GM23338 (cell line): ENCODE data around the gene FNDC3B. TPM values are rescaled to one million over a fixed set of nuclear protein-coding genes. Genes with fewer than 3 reads are reported as not detected.

ENCODE experiments used
- ATAC-seq: fragments of 200-7000 bp; cut with Tn5 transposase; 3 replicates; pipeline ENCODE4 v1.9.1; 2020
- DNase-seq: peaks from one replicate; pipeline ENCODE4 v3.0.0-alpha.2; 2015; ENCODE audit warnings: low spot score
- H2AFZ ChIP-seq: fragments of 200-600 bp; sonication (generic); 2 replicates; pipeline ENCODE4 v1.8.0; 2016; ENCODE audit warnings: antibody characterized with exemption, mild to moderate bottlenecking, moderate library complexity
- H3F3A ChIP-seq: fragments of 200-600 bp; sonication (generic); replicated peaks from 2 replicates; pipeline ENCODE4 v1.8.0; 2017; ENCODE audit warnings: antibody characterized with exemption, mixed run types, low read depth
- H3K27ac ChIP-seq: fragments of 200-600 bp; sonication (generic); 2 replicates; pipeline ENCODE4 v1.6.1; 2016; ENCODE audit warnings: low read depth
- H3K27me3 ChIP-seq: fragments of 200-600 bp; sonication (generic); 2 replicates; pipeline ENCODE4 v1.8.0; 2016; ENCODE audit warnings: mild to moderate bottlenecking, mixed run types, moderate library complexity; ENCODE audit not compliant: insufficient read depth
- H3K36me3 ChIP-seq: fragments of 200-600 bp; sonication (generic); 2 replicates; pipeline ENCODE4 v1.8.0; 2016; ENCODE audit warnings: mild to moderate bottlenecking; ENCODE audit not compliant: insufficient read depth
- H3K4me1 ChIP-seq: fragments of 200-600 bp; sonication (generic); 2 replicates; pipeline ENCODE4 v1.8.0; 2016; ENCODE audit warnings: mild to moderate bottlenecking, moderate library complexity; ENCODE audit not compliant: insufficient read depth
- H3K4me2 ChIP-seq: fragments of 200-600 bp; sonication (generic); 2 replicates; pipeline ENCODE4 v1.7.1; 2017; ENCODE audit warnings: mixed run types
- H3K4me3 ChIP-seq: fragments of 200-600 bp; sonication (generic); 2 replicates; pipeline ENCODE4 v1.6.1; 2016; ENCODE audit warnings: mixed run types
- H3K79me2 ChIP-seq: fragments of 200-600 bp; sonication (generic); replicated peaks from 2 replicates; pipeline ENCODE4 v1.8.0; 2017; ENCODE audit warnings: mild to moderate bottlenecking; ENCODE audit not compliant: insufficient read depth
- H3K9me2 ChIP-seq: fragments of 200-600 bp; sonication (generic); 2 replicates; pipeline ENCODE4 v1.8.0; 2017; ENCODE audit not compliant: insufficient read depth
- H4K20me1 ChIP-seq: fragments of 200-600 bp; sonication (generic); replicated peaks from 2 replicates; pipeline ENCODE4 v1.8.0; 2017; ENCODE audit warnings: mild to moderate bottlenecking; ENCODE audit not compliant: insufficient read depth
- H3K27ac Mint-ChIP-seq: 2 replicates; pipeline ENCODE4 v1.8.0; 2020; ENCODE audit warnings: inconsistent platforms, mild to moderate bottlenecking, moderate library complexity, mixed read lengths
- H3K27me3 Mint-ChIP-seq: 3 replicates; pipeline ENCODE4 v1.8.0; 2022; ENCODE audit warnings: low read depth, mild to moderate bottlenecking, moderate library complexity, mixed read lengths, inconsistent platforms; ENCODE audit not compliant: insufficient read depth, poor library complexity
- H3K36me3 Mint-ChIP-seq: 3 replicates; pipeline ENCODE4 v1.8.0; 2021; ENCODE audit warnings: low read depth, mild to moderate bottlenecking, inconsistent platforms, moderate library complexity, mixed read lengths
- H3K4me1 Mint-ChIP-seq: 3 replicates; pipeline ENCODE4 v1.8.0; 2020; ENCODE audit warnings: mild to moderate bottlenecking, inconsistent platforms, mixed read lengths
- H3K4me3 Mint-ChIP-seq: 3 replicates; pipeline ENCODE4 v1.8.0; 2021; ENCODE audit warnings: moderate library complexity, mild to moderate bottlenecking, inconsistent platforms, mixed read lengths
- H3K9me3 Mint-ChIP-seq: 3 replicates; pipeline ENCODE4 v1.8.0; 2020; ENCODE audit warnings: moderate library complexity, mild to moderate bottlenecking, inconsistent platforms, mixed read lengths
- EZH2 ChIP-seq: fragments of 200-600 bp; sonication (generic); IDR thresholded peaks from one replicate; pipeline ENCODE4 v1.8.0; 2017; ENCODE audit warnings: antibody characterized with exemption, mild to moderate bottlenecking, low read depth; ENCODE audit not compliant: unreplicated experiment
- EZH2phosphoT487 ChIP-seq: fragments of 200-600 bp; sonication (generic); IDR thresholded peaks from one replicate; pipeline ENCODE4 v1.8.1; 2018; ENCODE audit warnings: antibody characterized with exemption; ENCODE audit not compliant: unreplicated experiment
- JUNB ChIP-seq: IDR thresholded peaks from one replicate; pipeline ENCODE4 v1.6.1; 2016; ENCODE audit warnings: antibody characterized with exemption; ENCODE audit not compliant: unreplicated experiment
- NANOG ChIP-seq: IDR thresholded peaks from 2 replicates; pipeline ENCODE4 v1.6.1; 2016; ENCODE audit warnings: antibody characterized with exemption, borderline replicate concordance
- POLR2AphosphoS5 ChIP-seq: IDR thresholded peaks from 2 replicates; pipeline ENCODE4 v1.6.1; 2016; ENCODE audit warnings: antibody characterized with exemption, low read depth
- REST ChIP-seq: IDR thresholded peaks from one replicate; pipeline ENCODE4 v1.6.1; 2018; ENCODE audit warnings: antibody characterized with exemption; ENCODE audit not compliant: unreplicated experiment
- STAT1 ChIP-seq: IDR thresholded peaks from one replicate; pipeline ENCODE4 v1.6.1; 2016; ENCODE audit warnings: antibody characterized with exemption; ENCODE audit not compliant: unreplicated experiment
- ZNF114 ChIP-seq: fragments of 250-450 bp; sonication (Bioruptor Pico); IDR thresholded peaks from 2 replicates; pipeline ENCODE4 v1.5.0; 2020; ENCODE audit warnings: mild to moderate bottlenecking, moderate library complexity
- ZNF462 ChIP-seq: fragments of 250-450 bp; sonication (Bioruptor Pico); IDR thresholded peaks from 2 replicates; pipeline ENCODE4 v1.5.0; 2020; ENCODE audit warnings: mild to moderate bottlenecking, moderate library complexity
- polyA plus RNA-seq: library from polyadenylated mRNA; unstranded; fragments of >200 nt; fragmentation: Nextera tagmentation; extraction: Ambion mirVana; gene quantifications from 2 replicates; pipeline ENCODE4 v1.2.1, GENCODE V29; 2016
- total RNA-seq: library from RNA; depleted of rRNA; stranded (reverse); fragments of >200 nt; shearing (Covaris generic); gene quantifications from 2 replicates; pipeline ENCODE4 v1.2.3, GENCODE V29; 2014

The FNDC3B gene
- total and polyA plus RNA-seq, 2 experiments from 2014 or later, result 19.1 to 55.4 TPM

- Histone ChIP-seq H2AFZ (no peak overlapping the region), H3K27me3 (no peaks in the 10 kb centered on the region), H4K20me1 (no peaks in the 10 kb centered on the region), H3K4me1 (peaks cover 54% of the 10 kb centered on the region), H3K27ac (no peak overlapping the region), H3K36me3 (no peaks in the 10 kb centered on the region), H3K4me3 (no peak overlapping the region), H3K79me2 (peaks cover 95% of the 10 kb centered on the region), H3K4me2 (peak overlapping the region; percentile 9; the same call in 1 of the 2 replicates), H3K9me2 (no peaks in the 10 kb centered on the region), H3F3A (no peaks in the 10 kb centered on the region)
- Mint-ChIP-seq H3K9me3 (no peaks in the 10 kb centered on the region), H3K4me1 (peaks cover 71% of the 10 kb centered on the region), H3K36me3 (no peaks in the 10 kb centered on the region), H3K27me3 (peaks cover 8% of the 10 kb centered on the region), H3K27ac (peak overlapping the region; percentile 47; the same call in 1 of the 2 replicates), H3K4me3 (no peak overlapping the region)
- ATAC-seq (no peak), DNase-seq (no peak)
- TF ChIP-seq ZNF462 (CRISPR knock-in tag) (no peak), POLR2AphosphoS5 (no peak), NANOG (no peak), ZNF114 (no peak), EZH2phosphoT487 (no peak), REST (no peak), EZH2 (no peak), JUNB (no peak), STAT1 (no peak)
Observed at GRCh38 chr3:172106989-172107388, 67.6 kb downstream of the FNDC3B start.
